NCI-H1417 (cell line): ENCODE data around the gene PUS1.

Experiments used
- DNase-seq, 3 experiments: peaks; one replicate each; lab custom pipeline; 2025; lab: John Stamatoyannopoulos, UW

Gene PUS1

DNA sequence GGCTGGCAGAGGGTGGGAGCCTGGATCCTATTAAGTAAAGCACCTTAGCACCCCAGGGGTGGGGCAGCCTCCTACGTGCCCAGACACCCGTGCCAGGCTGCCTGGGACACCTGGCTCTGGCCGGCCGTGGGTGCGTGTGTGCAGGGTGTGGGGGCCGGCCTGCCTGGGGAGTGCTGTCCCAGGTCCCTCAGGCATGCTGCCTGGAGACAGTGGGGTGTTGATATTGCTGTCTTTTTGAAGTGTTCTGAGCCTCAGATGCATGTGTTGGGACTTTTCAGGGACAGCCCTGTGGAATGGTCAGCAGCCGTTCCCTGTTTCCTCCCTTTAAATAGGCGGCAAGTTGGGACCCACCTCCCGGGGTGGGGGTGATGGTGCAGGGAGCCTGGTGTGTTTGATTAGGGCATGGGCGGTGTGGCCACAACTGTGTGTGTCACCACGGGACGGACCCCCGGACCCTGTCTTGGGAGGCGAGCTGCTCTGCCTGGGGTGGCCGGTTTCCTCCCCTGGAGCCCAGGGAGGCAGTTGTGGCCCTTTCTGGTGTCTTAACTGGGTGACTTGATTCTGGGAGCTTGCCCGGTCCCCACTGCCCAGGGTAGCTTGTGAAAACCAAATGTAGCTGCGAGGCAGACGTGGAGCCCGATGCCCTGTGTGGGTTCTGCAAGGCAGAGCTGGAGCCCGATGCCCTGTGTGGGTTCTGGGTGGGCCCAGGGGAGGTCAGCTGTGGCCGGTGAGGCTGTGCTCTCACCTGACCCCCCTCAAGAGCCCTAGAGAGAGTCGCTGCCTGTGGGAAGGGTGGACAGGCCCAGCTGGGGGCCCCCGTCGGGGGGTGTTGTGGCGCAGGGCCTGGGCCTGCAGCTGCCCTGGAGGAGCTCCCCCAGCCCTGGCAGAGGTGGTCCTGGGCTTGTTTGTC lies 26.5 kb upstream of the PUS1 start:
- DNase-seq = no peak

DNA sequence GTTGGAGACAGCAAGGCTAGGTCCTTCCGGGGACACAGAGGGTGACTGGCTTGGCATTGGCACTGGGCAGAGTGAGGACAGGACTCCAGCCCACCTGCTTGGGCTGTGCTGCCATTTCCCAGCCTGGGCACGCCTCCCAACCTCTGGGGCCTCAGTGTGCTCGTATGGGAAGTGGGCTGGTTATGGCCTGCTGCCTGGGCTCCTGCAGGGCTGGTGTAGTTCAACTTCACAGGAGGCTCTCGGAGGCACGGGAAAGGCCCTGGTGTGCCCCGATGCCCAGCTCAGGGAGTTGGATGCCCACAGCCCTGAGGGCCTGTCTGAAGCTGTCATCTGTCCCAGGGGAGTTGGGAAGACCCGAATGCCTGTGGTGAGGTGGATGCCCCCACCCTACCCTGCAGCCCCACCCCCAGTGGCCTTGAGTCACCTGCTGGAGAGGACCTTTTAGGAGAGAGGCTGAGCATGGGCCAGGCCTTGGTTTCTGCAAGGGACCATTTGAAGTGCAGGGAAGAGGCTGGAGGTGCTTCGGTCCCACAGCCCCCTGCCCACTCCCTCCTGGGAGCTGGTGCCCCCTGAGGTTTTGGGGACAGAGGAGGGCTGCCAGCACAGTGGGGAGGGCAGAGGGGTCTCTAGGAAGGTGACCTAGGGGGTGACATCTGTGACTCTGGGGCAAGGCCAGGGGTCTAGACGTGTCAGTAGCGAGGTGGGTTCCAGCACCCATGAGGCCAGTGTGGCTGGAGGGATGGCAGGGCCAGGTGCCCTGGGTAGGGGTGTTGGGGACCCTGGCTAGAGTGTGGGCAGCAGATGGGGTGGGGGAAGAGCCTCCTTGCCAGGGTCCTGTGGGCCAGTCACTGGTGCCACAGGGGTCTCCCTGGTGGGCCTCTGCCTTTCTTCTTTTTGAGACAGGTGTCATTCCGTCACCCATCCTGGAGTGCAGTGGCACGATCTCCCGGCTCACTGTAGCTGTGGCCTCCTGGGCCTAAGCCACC lies 25.5 kb upstream of the PUS1 start:
- DNase-seq = no peak

GRCh38 chr12:131904346-131904745 lies 24.7 kb upstream of the PUS1 start:
- DNase-seq = no peak

DNA sequence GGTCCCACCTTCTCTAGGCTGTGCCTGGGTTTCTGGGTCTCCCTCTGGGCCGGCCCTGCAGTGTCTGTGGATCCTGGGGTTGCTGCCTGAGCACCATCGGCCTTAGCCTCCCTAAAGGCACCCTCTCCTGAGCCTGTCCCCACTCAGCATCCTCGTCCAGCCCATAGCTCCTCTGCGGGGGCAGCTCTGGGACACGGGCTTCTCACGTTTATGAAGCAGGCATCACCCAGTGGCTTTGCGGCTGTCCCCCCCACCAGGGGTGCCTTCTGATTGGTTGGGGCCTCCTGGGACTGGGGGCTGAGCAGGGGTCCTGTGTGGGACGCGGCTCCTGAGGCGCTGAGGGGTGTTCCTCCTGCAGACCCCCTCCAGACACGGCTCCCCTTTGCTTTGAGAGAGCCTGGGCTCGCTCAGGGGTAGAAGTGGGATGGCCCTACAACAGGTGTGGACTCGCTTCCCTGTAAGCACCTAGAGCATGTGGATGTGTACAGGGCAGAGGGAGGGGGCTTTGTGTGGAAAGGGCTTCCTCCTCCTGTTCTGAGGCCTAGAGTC lies 23.9 kb upstream of the PUS1 start:
- no peak for DNase-seq

DNA sequence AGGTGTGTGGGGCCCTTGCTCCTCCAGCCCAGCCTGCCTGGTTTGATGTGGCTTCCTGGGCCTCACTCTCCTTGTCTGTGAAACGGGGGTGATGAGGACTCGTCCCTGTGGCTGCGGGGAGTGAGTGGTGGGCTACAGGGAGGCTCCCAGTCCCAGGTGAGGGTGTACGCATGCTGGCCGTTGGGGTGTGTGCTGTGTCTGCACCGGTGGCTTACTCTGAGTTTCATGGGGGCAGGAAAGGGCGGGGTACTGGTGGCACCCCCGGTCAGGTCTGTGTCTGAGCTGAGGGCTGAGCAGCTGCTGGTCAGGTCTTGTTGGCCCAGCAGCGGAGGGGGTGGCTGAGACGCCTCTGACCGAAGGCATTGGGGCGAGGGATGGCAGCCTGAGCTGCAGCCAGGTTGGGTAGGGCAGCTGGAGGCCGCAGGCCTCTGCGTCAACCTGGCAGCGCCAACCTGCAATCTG lies 23.4 kb upstream of the PUS1 start:
- DNase-seq = no peak

- no peak for DNase-seq
Measured at GRCh38 chr12:131907379-131908091, 21.5 kb upstream of the PUS1 start.

DNA sequence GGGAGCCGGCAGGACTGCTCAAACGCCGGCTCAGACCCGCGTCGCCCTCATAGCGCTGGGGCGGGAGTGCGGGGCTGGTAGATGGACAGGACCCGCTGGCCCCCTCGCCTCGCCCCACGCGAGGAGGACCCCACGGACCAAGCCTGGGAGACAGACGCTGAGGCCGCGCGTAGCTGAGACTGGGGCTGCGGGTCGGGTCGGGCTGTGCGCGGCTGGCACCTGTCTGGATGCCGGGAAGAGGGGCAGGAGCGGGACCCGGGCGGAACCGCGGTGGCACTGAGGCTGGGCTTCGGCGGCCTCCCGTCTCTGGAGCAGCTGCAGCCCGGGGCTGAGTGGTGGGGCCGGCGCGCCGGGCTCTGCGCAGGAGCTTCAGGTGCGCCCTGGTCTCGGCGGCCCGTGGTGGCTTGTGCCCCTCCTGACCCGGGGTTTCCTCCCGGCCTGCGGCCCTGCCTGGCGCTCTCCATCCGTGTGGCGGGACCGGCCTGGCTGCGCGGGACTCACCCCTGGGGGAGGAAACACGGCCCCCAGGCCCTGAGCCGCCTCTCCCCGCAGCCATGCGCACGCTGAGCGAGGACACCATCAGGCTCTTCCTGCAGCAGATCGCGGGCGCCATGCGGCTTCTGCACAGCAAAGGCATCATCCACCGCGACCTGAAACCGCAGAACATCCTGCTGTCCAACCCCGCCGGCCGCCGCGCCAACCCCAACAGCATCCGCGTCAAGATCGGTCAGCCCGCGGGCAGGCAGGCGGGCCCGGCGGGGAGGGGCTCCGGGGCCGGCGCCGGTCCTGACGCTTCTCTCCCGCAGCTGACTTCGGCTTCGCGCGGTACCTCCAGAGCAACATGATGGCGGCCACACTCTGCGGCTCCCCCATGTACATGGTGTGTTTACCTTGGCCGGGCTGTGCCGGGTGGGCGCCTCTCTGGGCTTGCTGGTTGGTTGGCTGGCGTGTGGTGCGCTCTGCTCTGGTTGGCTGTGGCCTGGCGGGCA lies 20.7 kb upstream of the PUS1 start:
- DNase-seq = no peak

DNA sequence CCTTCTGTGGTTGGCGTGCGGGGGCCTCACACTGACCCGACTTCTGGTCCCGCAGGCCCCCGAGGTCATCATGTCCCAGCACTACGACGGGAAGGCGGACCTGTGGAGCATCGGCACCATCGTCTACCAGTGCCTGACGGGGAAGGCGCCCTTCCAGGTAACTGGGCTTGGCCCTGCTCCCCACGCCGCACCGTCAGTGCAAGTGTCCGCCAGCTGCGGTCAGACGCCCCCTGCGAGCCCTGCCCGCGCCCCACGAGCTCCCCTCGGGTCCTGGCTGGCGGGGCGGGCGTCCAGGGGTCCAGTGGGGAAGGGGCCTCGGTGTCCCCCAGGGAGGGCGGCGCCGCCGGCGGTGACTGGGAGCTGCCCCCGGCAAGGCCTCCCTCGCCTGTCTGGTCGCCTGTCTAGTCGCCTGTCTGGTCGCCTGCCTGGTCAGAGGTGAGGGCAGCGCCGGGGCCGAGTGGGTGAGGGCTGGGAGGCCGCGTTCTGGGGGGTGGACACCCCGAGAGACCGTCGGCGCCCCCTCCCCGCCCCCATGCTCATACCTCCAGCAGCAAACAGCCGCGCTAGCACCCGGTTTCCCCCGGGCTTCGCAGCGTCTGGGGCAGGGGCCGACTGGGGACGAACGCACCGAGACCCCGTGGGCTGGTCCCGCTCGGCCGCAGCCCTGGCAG lies 19.9 kb upstream of the PUS1 start:
- DNase-seq = no peak

GRCh38 chr12:131909752-131910219 lies 19.3 kb upstream of the PUS1 start:
- DNase-seq = no peak

- no peak for DNase-seq
Measured at GRCh38 chr12:131910302-131911027, 18.6 kb upstream of the PUS1 start.

GRCh38 chr12:131911028-131911650 lies 17.9 kb upstream of the PUS1 start:
- DNase-seq = no peak

DNA sequence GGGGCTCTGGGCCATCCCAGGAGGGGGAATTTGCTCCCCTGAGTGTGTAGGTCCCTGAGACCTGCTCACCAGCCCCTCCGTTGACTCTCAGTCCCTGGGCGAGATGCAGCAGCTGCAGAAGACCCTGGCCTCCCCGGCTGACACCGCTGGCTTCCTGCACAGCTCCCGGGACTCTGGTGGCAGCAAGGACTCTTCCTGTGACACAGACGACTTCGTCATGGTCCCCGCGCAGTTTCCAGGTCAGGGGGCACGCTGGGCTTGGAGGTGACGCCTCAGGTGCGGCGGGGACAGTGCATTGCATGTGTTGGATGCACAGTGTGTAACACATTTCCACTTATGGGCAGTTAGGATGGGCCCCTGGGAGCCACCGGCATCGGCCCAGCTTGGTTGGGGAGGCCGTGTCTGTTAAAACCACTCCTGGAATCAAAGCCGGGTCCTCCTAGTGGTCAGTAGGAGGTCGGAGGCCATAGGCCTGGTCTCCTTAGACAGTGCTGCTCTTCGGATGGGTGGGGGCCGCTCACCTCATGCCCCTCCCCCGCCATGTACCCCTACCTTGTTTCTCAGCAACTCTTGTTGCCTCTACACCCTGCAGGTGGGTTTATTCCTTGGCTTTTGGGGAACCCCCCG lies 17.1 kb upstream of the PUS1 start:
- no peak for DNase-seq

- DNase-seq = no peak
Measured at GRCh38 chr12:131912518-131913274, 16.4 kb upstream of the PUS1 start.

DNA sequence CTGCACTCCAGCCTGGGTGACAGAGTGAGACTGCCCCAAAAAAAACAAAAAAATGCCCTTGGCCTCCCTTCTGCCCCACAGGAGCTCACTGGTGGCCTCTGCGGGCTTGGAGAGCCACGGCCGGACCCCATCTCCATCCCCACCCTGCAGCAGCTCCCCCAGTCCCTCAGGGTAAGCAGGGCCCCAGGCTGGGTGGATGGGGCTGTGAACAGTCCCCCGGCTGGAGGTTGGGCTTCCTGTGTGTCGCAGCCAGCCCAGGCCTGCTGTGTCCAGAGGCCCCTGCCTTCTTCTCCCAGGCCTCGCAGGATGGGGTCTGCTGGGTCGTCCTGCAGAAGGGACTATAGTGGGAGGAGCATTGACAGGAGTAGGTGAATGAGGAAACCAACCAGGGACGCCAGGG lies 15.4 kb upstream of the PUS1 start:
- no peak for DNase-seq

DNA sequence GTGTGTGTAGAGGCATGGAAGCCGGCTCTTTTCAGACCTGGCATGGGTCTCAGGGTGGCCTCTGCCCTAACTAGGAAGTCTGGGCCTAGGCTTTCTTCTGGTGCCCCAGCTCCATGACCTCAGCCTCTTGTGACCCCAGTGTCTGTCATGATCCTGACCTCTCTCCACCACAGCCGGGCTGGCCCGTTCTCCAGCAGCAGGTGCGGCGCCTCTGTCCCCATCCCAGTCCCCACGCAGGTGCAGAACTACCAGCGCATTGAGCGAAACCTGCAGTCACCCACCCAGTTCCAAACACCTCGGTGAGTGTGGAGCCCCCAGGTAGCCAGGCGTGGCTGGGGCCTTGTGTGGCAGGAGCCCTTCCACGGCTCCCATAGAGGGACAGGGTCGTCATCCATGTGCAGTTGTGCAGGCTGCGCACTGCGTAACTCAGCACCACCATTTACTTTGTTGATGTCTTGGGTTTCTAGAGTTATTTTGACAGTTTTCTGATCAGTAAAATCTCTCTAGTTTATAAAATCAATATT lies 14.8 kb upstream of the PUS1 start:
- DNase-seq = no peak

GRCh38 chr12:131915000-131915689 lies 13.9 kb upstream of the PUS1 start:
- no peak for DNase-seq

DNA sequence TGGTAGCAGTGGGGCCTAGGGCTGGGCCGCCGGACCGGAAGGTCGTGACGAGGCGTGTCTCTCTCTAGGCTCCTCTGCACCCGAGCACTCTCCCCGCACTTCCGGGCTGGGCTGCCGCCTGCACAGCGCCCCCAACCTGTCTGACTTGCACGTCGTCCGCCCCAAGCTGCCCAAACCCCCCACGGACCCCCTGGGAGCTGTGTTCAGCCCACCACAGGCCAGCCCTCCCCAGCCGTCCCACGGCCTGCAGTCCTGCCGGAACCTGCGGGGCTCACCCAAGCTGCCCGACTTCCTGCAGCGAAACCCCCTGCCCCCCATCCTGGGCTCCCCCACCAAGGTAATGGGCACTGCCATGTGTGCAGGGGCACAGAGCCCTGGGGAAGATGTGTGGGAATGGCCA lies 13.3 kb upstream of the PUS1 start:
- DNase-seq = no peak
